Right renal pelvis (tissue), 4 donors: Measurements from ENCODE around the gene GABRR2. TPM values are rescaled to one million over a fixed set of nuclear protein-coding genes. Genes with fewer than 3 reads are reported as not detected.
A peak's percentile ranks its signal among the peaks of the same experiment; 100 is the strongest.

ENCODE experiments used
- DNase-seq, 4 donors: peaks; one replicate each; pipeline ENCODE4 v3.0.0-alpha.2; 2013; ENCODE audit warnings: low read depth in 4 of 4, low spot score in 3 of 4, missing footprints in 1 of 4
- polyA plus RNA-seq, 4 donors: library from polyadenylated mRNA; unstranded; fragments of 120-200 nt; gene quantifications; one replicate each; pipeline ENCODE4 v1.2.1, GENCODE V29; 2013; ENCODE audit not compliant: insufficient read length in 4 of 4

Gene GABRR2
- polyA plus RNA-seq = 1 to 10 TPM; 1.1 to 2.3 (median 1.4) TPM

DNA sequence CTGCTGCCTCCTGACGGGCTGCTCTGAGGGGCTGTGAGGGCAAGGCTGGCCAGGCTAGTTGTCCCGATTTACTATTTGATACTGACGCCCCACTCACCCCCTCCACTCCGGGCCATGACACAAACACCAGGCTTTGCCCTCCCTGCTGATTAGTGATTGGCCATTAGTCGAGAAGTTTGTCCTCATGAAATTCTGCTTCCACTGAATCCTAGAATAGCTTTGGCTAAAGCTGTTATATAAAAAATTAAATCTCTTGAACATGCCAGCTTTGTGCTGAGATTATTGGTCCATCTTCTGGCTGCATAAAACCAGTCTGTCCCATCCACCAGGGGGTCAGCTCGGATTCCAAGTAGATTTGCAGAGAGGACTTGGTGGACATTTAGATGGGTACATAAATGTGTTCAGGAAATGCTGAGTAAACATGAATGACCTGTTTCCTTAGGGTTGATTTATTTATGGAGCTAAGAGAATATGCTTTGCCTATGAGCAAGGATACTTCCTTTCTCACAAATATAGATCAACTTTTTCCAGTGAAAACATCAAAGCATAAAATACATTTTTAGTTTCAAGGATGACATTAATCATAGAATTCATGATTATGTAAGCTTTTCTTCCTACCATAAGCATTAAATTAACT, at the start of gene GABRR2:
Gene GABRR2 (minus strand): TSS at position 51 of the 637 bp plus-strand sequence. CDS start 134 bp downstream, outside the sequence.
- no peak for DNase-seq

DNA sequence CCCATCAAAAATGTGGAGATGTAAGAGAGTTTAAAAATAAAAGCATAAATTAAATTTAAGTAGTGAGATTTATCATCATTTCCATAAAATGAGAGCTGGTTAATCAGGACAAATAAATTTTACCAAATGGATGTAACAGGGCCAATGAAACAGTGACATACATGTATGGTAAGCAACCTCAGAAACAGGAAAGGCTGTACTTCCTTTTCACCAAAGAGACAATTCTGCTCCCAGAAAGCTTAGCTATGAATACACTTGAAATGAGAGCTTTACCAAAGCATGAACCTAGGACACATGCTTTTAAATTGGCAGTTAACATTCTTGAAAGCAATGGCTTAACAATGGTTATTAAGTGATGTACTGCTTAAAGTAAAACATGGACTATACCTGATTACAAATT, 49.5 kb upstream of the GABRR2 start:
- no peak for DNase-seq

DNA sequence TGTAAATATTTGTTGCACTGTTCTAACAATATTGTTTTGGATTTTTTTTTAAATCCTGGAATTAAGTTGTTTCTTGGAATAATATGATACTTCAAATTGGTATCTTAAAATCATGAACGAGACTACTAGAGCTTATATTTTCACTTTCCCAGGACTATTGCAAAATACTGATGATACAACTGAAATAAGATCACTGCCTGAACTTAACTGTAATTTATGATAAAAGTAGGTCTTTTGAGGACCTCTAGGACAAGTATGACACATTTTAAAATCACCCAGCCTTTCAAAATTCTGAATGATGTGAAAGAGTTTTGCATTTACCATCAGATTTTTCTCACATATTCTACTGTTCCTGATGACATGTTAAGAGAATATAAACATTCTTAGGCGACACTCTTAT, 46.1 kb upstream of the GABRR2 start:
- DNase-seq = no peak

DNA sequence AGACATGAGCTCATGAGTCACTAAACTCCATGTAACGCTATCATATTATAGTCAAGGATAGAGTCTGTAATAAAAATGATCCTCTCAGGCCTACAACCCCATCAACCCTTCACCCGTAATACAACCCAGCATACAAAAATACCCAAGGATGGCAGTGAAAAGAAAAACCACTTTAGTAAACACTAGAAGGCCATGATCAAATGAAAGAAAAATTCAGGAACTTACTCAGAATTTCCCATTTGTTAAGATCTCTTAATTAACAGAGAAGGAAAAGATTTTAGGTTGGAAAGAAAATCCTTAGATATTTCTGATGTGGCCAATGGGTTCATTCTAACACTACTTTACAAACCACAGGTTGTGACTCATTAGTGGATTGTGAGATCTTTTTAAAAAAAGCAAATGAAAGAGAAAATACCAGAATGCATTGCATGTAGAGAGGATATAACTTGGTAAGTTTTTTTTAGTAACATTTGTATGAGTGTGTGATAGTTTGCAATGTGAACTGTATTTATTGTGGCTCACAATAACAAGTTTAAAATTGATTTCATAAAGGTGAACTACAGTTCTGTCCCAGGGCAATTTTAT, 45.4 kb upstream of the GABRR2 start:
- DNase-seq = no peak

DNA sequence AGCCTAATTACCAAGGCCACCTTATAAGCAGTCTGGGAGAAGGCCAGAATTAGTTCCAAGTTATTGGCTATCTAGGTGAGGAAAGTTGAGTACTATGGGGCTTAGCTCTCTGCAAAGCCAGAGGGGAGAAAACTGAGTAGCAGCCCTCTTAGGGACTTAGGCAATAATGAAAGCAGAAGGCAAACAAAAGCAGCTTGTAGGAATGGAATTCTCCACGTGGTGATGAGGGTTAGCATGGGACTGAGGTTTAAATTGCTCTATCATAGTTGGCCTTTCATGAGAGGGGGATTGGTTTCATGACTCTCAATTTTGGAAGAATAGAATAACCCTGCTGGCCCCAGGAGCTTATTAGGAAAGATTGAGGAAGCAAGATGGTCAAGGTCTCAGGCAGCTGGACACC, 44.5 kb upstream of the GABRR2 start:
- no peak for DNase-seq

DNA sequence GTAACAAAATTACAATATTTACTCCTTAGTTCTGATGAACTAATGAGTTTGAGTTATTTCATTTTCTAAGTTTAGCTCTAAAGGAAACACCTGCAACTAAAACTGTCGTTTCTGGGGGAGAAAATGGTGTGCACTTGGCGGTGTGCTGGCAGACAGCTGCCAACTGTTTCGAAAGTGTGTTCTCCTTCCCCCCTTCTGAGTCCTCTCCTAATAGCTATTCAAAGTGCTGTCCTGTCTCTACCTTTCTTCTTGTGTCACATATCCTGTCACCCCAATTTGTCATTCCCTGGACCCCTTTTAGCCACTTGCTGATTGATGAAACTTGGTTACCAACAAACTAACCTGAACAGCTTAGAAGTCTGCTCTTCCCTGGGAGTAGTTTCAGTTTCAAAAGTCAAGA, 42.3 kb upstream of the GABRR2 start:
- no peak for DNase-seq

DNA sequence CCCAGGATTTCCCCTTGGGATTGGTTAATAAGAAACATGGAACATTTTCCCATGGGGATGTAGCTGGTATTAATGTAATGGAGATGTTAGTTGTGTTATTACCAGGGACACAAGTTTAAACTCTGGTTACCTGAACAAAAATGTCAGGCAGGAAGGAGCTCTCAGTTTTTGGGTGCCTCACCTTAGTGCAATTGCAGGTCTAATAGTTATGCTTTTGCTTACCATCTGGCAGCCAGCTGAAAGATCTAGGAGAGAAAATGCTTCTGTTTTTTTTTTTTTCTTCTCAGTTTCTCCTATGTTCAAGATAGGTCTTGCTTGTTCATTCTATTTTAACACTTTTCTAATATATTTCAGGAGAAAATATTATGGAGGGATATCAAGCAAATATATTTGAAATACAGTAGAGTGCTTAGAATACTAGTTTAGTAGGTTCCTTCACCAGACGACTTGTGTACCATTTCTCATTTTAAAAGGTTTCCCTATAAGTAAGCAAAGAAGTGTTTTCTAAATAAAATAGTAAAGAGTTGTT, 41.6 kb upstream of the GABRR2 start:
- DNase-seq = no peak

DNA sequence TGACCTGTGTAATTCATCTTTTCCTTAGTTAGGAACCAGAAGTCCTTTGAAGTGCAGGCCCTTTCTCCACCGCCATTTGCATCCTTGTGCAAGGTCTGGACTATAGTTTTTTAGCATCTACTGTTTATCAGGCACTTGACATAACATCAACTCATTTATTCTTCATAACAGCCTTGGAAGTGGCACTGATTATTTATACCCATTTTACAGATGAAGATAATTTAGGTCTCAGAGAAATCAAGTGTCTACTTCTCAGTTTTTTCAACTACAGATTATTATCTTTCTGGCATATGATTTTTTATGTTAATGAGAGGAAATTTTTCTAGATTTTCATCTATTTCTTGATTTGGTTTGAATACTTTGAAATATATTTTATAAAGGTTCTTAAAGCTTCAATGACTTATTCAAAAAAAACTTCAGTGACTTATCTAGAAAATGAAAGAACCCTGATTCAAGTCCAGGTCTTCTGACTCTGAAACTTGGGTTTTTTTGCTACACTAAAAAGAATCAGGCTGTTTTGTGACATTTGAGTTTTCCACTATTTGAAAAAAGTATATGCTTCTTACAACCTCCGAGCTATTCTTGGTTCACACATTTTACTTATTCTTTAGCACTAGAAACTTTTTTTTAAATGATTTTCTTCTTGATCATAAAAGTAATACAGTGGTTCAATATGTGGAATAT, 40.6 kb upstream of the GABRR2 start:
- no peak for DNase-seq

DNA sequence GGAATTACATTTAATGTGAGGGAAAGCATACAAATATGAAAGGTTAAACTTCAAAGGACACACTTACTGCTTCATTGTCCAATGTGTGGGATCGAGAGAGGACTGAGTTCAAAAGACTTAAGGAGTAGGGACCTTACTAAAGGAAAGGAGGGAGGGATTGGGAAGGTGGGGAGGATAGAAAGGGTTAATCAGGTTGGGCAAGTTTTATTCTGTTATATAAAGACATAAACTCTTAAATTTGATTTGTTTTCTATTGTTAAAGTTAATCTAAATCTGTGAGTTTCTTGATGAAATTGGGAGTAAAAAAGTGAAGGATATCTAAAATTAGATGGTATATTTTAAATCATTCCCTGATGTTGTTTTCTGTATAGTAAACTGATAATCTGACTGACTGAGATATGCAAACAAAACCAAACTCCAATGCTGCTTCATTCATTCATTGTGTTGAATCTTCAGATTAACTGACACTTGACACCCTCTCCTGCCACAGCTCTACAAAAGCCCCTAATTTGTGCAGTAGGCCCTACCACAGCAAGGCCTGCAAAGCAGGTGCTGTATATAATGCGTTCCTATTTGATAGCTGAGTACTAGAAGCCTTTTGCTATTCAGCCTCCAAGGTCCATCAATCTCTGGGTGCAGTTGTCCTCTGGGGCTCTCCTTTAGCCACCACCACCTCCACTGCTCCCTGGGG, 38.7 kb upstream of the GABRR2 start:
- DNase-seq = no peak

DNA sequence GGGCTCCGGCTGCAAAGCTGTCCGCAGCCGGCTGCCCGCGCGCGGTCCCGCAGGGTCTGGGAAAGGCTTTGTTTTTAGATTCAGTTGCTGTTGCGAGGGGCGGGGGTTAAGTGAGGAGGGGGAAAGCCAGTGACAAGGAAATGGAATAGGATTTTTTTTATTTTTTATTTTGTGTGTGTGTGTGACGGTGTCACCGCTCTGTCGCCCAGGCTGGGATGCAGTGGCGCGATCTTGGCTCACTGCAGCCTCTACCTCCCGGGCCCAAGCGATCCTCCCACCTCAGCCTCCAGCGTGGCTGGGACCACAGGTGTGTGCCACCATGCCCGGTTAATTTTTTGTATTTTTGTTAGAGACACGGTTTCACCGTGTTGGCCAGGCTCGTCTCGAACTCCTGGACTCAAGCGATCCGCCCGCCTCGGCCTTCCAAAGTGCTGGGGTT, 38.0 kb upstream of the GABRR2 start:
- DNase-seq = no peak

DNA sequence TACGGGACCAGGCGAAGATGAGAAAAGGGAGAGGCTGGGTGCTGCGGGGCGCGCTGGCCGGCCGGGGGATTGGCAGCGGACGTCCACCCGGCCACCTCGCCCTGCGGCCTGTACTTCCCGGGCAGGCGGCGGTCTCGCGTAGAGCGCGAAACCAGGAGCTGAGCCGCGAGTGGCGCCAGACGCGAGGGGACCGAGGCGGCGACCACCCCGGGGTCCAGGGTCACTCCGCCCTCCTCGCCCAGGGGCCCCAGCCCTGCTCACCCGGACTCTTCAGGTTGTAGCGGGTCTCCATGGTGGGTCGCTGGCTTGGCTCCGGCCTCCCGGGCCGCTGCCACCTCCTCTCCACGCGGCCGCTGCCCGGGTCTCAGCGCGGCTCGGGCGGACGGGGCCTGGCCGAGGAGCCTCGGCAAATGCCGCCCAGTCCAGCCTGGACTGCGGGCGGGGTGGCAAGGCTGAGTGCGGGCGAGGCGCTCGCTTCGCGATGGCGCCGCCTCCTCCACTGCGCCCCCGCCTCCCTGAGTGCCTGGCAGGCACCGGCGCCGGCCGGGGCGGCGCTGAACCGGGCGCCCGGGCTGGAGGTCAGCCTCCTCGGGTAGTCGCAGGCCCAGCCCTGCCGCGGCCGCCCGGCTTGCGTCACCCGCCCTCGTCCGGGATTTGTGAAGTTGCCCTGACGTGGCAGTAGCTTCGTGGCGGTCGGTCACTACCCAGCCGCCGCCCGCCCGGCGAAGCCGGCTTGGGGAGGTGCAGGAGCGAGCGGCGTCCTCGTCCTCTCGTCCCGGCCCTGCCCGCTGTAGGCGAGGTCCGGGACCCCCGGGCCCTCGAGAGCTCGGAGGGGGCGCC, 37.4 kb upstream of the GABRR2 start, which contains the start of gene UBE2J1:
Gene UBE2J1 (minus strand): TSS at position 445 of the 840 bp plus-strand sequence. CDS start 153 bp downstream, at position 292.
- peak; percentile 69 to 79 (median 72) for DNase-seq

DNA sequence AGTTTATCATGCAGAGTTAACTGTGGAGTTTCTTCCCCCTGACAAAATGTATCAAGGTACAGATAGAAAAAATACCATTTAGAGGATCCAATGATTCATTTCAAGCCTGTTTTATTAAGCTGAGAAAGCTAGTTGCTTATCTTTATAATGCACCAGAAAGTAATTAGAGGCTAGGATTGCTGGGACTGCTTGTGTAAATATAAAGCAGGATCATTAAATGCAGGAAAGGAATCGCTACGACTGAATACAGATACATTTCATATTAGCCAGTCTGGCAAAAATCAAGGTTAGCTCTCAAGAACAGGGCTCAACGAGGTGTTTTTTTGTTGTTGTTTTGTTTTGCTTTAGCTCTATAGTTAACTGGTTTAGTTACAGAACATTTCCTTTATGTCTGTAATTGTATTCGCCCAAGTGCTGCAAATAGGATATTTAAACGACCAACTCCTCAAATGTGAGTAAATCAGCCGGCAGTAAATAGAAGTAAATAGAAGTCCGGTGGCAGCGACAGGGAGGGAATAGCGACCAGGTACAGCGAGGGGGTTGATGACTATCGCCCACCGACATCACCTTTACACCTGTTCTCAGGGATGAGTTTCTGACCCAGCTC, 36.7 kb upstream of the GABRR2 start:
- no peak for DNase-seq

DNA sequence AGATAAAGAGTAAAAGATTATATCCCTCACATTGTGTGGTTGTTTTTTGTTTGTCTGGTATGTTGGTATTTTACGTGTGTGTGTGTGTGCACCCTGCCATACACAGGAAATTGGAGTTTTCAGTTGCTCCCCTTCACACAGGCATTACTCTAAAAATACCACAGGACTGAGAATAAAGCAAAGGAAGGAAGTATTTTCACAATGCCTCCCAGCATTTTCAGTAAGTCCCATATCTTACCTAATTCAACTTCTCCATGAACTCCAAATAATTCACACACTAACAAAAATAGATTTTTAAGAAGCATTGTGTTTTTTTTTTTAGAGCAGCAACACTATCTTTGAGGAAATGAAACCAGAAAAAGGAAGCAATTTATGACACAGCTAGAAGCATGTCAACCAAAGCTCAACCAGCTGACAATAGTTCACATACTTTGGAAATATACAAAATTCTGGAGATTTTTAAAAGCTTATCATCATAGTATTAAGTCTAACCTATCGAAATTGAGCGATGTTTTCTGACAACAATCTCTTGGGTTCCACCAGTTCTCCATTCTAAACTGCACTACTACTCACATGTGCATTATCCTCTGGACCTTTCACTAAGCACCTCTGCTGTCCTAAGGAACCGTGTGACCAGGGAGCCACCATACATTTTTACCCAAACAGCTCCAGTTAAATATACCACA, 35.3 kb upstream of the GABRR2 start:
- DNase-seq = no peak

DNA sequence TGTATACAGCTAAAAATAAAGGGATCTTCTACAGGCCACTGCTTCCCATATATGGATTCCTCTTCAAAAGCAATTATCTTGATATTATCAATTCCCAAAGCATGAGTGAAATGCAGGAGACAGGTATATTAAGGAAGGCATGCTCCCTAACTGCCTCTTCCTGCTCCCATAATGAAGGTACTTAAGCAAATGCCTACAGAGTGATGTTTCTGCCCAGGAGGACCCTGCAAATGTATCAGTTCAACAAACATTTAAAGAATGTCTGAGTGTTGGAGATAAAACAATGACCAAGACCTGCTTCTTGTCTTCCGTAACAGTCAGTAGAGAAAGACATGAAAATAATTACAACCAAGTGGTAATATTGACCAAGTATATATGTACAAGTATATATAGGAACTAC, 33.3 kb upstream of the GABRR2 start:
- no peak for DNase-seq

DNA sequence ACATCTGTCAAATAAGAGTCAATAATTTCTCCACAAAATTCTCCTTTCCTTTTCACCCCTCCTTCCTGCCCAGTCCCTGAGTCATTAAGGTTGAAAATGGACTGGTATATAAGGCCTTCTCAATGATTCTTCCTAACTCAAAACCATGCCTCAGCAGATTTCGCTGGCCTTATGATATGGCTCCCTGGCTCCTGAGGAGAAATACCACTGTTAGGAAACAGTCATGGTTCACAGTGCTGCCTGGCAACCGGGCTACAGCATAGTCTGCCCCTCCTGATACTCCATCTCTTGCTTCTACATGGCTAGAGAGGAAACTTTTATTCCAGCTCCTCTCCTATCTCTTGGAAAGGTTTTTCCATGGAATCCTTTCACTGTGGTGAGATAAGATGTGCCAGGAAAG, 32.7 kb upstream of the GABRR2 start:
- no peak for DNase-seq

DNA sequence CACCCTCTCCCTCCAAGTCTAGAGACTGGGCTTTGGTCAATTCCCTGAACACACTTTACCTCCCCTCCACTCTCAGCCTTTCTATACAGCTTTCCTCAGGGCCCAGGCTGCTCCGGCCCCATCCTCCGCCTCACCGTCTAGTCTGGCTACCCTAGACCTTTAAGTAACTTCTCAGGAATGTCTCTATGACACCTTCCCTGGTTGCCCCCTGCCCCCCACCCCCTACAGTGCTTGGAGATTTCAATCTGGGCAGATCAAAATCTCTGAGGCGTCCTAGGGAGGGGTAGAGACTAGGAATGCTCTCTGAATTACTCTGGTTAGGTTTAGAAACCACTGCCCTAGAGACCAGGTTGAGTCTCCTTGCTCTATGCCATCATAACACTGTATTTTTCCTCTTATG, 31.3 kb upstream of the GABRR2 start:
- no peak for DNase-seq

DNA sequence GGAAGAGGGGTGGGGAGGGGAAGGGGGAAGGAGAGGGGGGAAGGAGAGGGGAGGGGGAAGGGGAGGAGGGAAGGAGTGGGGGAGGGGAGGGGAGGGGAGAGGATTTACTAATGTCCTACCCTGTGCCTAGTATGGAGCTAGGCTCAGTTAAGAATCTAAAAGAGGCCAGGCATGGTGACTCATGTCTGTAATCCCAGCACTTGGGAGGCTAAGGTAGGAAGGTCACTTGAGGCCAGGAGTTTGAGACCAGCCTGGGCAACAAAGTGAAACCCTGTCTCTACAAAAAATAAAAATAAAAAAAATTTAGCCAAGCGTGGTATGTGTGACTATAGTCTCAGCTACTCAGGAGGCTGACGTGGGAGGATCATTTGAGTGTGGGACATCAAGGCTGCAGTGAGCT, 24.5 kb upstream of the GABRR2 start:
- no peak for DNase-seq

DNA sequence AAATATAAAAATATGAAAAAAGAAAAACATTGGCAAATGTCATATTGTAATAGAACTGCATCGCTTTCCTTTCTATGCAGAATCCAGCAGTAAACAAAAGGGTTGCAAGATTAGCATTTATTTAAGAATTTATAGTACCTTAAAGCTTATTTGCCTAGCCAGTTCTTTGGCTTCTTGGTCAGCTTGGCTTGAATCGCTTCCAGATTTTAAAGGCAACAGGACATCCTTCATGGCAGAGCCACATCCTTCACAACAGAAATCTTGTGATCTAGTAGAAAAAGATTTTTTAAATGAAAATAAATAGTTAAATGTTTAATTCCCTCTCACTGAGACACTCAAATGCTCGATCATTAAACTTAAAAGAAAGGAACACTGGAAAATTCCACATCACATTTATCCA, 20.1 kb upstream of the GABRR2 start:
- DNase-seq = no peak

DNA sequence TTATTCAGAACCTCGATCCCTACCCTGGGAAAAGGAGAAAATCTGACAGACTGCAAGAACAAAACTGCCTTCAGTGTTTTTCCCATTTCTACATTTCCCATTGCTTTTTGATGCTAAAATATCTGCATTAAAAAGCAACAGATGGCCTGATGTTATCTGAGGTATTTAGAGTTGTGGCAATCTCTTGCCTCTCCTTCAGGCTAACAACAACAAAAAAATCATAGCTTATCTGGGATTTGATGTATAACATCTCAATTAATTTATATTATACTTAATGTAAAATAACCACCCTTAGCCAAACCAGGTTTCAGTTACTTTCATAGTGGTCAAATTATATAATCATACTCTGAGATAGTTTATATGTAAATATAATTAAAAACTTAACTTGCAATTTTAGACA, 15.8 kb upstream of the GABRR2 start:
- DNase-seq = no peak
